Sigmoid colon (tissue), 7 donors: ENCODE measurements around the gene LAIR1. TPM values are rescaled to one million over a fixed set of nuclear protein-coding genes. Genes with fewer than 3 reads are reported as not detected.

Experiments
- polyA plus RNA-seq, 3 donors: library from polyadenylated mRNA; stranded (reverse); fragments of 200-250 nt; gene quantifications; one replicate each; pipeline ENCODE4 v1.2.3, GENCODE V29; 2013
- total RNA-seq, 4 donors: library from RNA; depleted of rRNA; stranded (reverse); fragments of >200 nt; gene quantifications; one replicate each; pipeline ENCODE4 v1.1.0, GENCODE V29; 2016
- donor health status: healthy with polysubstance abuse.
- donor health status: Bipolar disorder and iron deficiency.
- donor health status: healthy.

LAIR1 gene
- total and polyA plus RNA-seq, 7 donors, result 4.4 to 34.6 (median 13.4) TPM

Other genes with a start within 250 kb of the LAIR1 start
- gene TFPT, start 249.3 kb downstream of the LAIR1 start, total RNA-seq, result 10 to 100 TPM; 18.2 to 24.7 (median 20.4) TPM
- gene TFPT, start 249.3 kb downstream of the LAIR1 start, polyA plus RNA-seq, result 10 to 100 TPM; 22.2 to 28.6 (median 25.2) TPM
- gene PRPF31, start 249.2 kb downstream of the LAIR1 start, total RNA-seq, result 10 to 100 TPM; 48.7 to 53.5 (median 51.5) TPM
- 10 to 100 TPM; 25.0 to 60.9 (median 36.6) TPM for gene PRPF31, start 249.2 kb downstream of the LAIR1 start, polyA plus RNA-seq
- 10 to 100 TPM; 11.8 to 31.5 (median 21.2) TPM for gene CNOT3, start 227.2 kb downstream of the LAIR1 start, total RNA-seq
- 10 to 100 TPM; 15.5 to 32.9 (median 19.8) TPM for gene CNOT3, start 227.2 kb downstream of the LAIR1 start, polyA plus RNA-seq
- 1 to 10 TPM; 7.8 to 10.0 (median 8.7) TPM for gene LENG1, start 205.2 kb downstream of the LAIR1 start, total RNA-seq
- gene LENG1, start 205.2 kb downstream of the LAIR1 start, polyA plus RNA-seq, result 10 to 100 TPM in 1 of 3 donors, 1 to 10 TPM in 2; 8.4 to 11.5 (median 8.6) TPM
- 1 to 10 TPM in 1 of 4 donors, under 1 TPM in 1, not detected in 2; 0.66 to 1.4 TPM for gene TMC4, start 191.8 kb downstream of the LAIR1 start, total RNA-seq
- gene TMC4, start 191.8 kb downstream of the LAIR1 start, polyA plus RNA-seq, result 10 to 100 TPM; 13.9 to 55.4 (median 25.2) TPM
- gene MBOAT7, start 175.4 kb downstream of the LAIR1 start, total RNA-seq, result 10 to 100 TPM; 20.1 to 49.7 (median 31.0) TPM
- gene MBOAT7, start 175.4 kb downstream of the LAIR1 start, polyA plus RNA-seq, result 10 to 100 TPM; 15.0 to 79.7 (median 16.0) TPM
- 10 to 100 TPM; 41.5 to 80.9 (median 53.2) TPM for gene TSEN34, start 173.6 kb downstream of the LAIR1 start, total RNA-seq
- 10 to 100 TPM; 47.3 to 61.9 (median 52.5) TPM for gene TSEN34, start 173.6 kb downstream of the LAIR1 start, polyA plus RNA-seq
- 1,000 to 10,000 TPM; 2,139 to 2,970 (median 2,693) TPM for gene RPS9, start 164.1 kb downstream of the LAIR1 start, total RNA-seq
- 1,000 to 10,000 TPM; 3,254 to 5,599 (median 3,699) TPM for gene RPS9, start 164.1 kb downstream of the LAIR1 start, polyA plus RNA-seq
- 10 to 100 TPM; 12.5 to 19.3 (median 16.8) TPM for gene LILRB3, start 141.9 kb downstream of the LAIR1 start, total RNA-seq
- 1 to 10 TPM; 4.2 to 7.2 (median 4.9) TPM for gene LILRB3, start 141.9 kb downstream of the LAIR1 start, polyA plus RNA-seq
- gene LILRA6, start 122.1 kb downstream of the LAIR1 start, total RNA-seq, result 1 to 10 TPM; 1.8 to 3.2 (median 2.3) TPM
- 1 to 10 TPM; 1.2 to 2.3 (median 1.5) TPM for gene LILRA6, start 122.1 kb downstream of the LAIR1 start, polyA plus RNA-seq
- 10 to 100 TPM in 3 of 4 donors, 1 to 10 TPM in 1; 8.4 to 23.5 (median 11.7) TPM for gene LILRB5, start 107.7 kb downstream of the LAIR1 start, total RNA-seq
- gene LILRB5, start 107.7 kb downstream of the LAIR1 start, polyA plus RNA-seq, result 10 to 100 TPM in 1 of 3 donors, 1 to 10 TPM in 2; 2.2 to 27.0 (median 4.2) TPM
- gene LILRB2, start 83.8 kb downstream of the LAIR1 start, total RNA-seq, result 1 to 10 TPM; 2.5 to 5.0 (median 3.5) TPM
- gene LILRB2, start 83.8 kb downstream of the LAIR1 start, polyA plus RNA-seq, result 1 to 10 TPM; 2.4 to 5.9 (median 5.5) TPM
- gene LILRA5, start 51.8 kb downstream of the LAIR1 start, total RNA-seq, result 1 to 10 TPM in 3 of 4 donors, not detected in 1; 2.0 to 6.7 (median 2.5) TPM
- 10 to 100 TPM in 1 of 3 donors, 1 to 10 TPM in 2; 5.1 to 14.6 (median 6.0) TPM for gene LILRA5, start 51.8 kb downstream of the LAIR1 start, polyA plus RNA-seq
- under 1 TPM in 1 of 4 donors, not detected in 3; 0.36 TPM for gene LILRA4, start 25.8 kb downstream of the LAIR1 start, total RNA-seq
- gene LILRA4, start 25.8 kb downstream of the LAIR1 start, polyA plus RNA-seq, result 1 to 10 TPM in 2 of 3 donors, under 1 TPM in 1; 0.92 to 3.9 (median 3.0) TPM
- gene TTYH1, start 50.5 kb upstream of the LAIR1 start, total RNA-seq, result 1 to 10 TPM; 2.5 to 5.4 (median 3.7) TPM
- gene TTYH1, start 50.5 kb upstream of the LAIR1 start, polyA plus RNA-seq, result 1 to 10 TPM in 2 of 3 donors, under 1 TPM in 1; 0.23 to 2.2 (median 1.8) TPM
- 100 to 1,000 TPM in 2 of 4 donors, 10 to 100 TPM in 2; 59.1 to 286 (median 107) TPM for gene LENG8, start 84.3 kb upstream of the LAIR1 start, total RNA-seq
- 100 to 1,000 TPM in 1 of 3 donors, 10 to 100 TPM in 2; 13.6 to 148 (median 18.0) TPM for gene LENG8, start 84.3 kb upstream of the LAIR1 start, polyA plus RNA-seq
- gene LENG9, start 98.8 kb upstream of the LAIR1 start, total RNA-seq, result 1 to 10 TPM; 2.5 to 7.8 (median 3.6) TPM
- 10 to 100 TPM in 2 of 3 donors, 1 to 10 TPM in 1; 8.1 to 14.8 (median 13.2) TPM for gene LENG9, start 98.8 kb upstream of the LAIR1 start, polyA plus RNA-seq
- 10 to 100 TPM; 12.1 to 16.6 (median 13.1) TPM for gene CDC42EP5, start 108.4 kb upstream of the LAIR1 start, total RNA-seq
- gene CDC42EP5, start 108.4 kb upstream of the LAIR1 start, polyA plus RNA-seq, result 100 to 1,000 TPM; 171 to 529 (median 348) TPM
- not detected for gene LAIR2, start 137.9 kb upstream of the LAIR1 start, total RNA-seq
- gene LAIR2, start 137.9 kb upstream of the LAIR1 start, polyA plus RNA-seq, result 1 to 10 TPM in 1 of 3 donors, not detected in 2; 1.9 TPM
- 1 to 10 TPM in 3 of 4 donors, not detected in 1; 3.1 to 3.4 (median 3.2) TPM for gene LILRA2, start 208.9 kb upstream of the LAIR1 start, total RNA-seq
- gene LILRA2, start 208.9 kb upstream of the LAIR1 start, polyA plus RNA-seq, result 1 to 10 TPM in 2 of 3 donors, under 1 TPM in 1; 0.66 to 3.2 (median 2.4) TPM
- gene LILRA1, start 228.7 kb upstream of the LAIR1 start, total RNA-seq, result 1 to 10 TPM in 2 of 4 donors, under 1 TPM in 2; 0.66 to 2.3 (median 0.91) TPM
- under 1 TPM in 1 of 3 donors, not detected in 2; 0.54 TPM for gene LILRA1, start 228.7 kb upstream of the LAIR1 start, polyA plus RNA-seq